ENCODE results near the gene SORBS1. TPM values are rescaled to one million over a fixed set of nuclear protein-coding genes. Genes with fewer than 3 reads are reported as not detected.

Gene SORBS1
- total and polyA plus RNA-seq, 9 of the 15 experiments (the other 6 are each of a cell fraction or from before 2014, with no cell fraction given), result 2.0 to 13.3 (median 6.5) TPM

- TF ChIP-seq ZHX1 (conservative IDR thresholded peaks at IDR 0.05; ENCODE audit: low read length) (no peak), ATF3 (IDR thresholded peaks at IDR 0.05) (no peak), ATF3 (CRISPR knock-in tag; conservative IDR thresholded peaks at IDR 0.05) (no peak), ZBTB12 (CRISPR knock-in tag; IDR thresholded peaks at IDR 0.05) (no peak), RAD21 (CRISPR knock-in tag; conservative IDR thresholded peaks at IDR 0.05 in 1 of 2, IDR thresholded peaks at IDR 0.05 in 1 of 2) (no peak), MITF (IDR thresholded peaks at IDR 0.05) (no peak), CC2D1A (IDR thresholded peaks at IDR 0.05) (no peak), TAL1 (IDR thresholded peaks at IDR 0.05) (peak; percentile 74), ETS1 (conservative IDR thresholded peaks at IDR 0.05; ENCODE audit: control insufficient read depth, low read depth, low read length) (0 out of 2 replicates have a peak, but pooled peaks have one; percentile 41), ZNF785 (CRISPR knock-in tag; IDR thresholded peaks at IDR 0.05) (no peak), ZZZ3 (IDR thresholded peaks at IDR 0.05) (no peak), MEIS2 (IDR thresholded peaks at IDR 0.05; ENCODE audit: partially characterized antibody) (peak; percentile 94), NR1H2 (CRISPR knock-in tag; IDR thresholded peaks at IDR 0.05) (no peak), ZNF512 (tag; IDR thresholded peaks at IDR 0.05) (no peak), ESRRB (CRISPR knock-in tag; IDR thresholded peaks at IDR 0.05; ENCODE audit: borderline replicate concordance) (no peak), PPARD (CRISPR knock-in tag; IDR thresholded peaks at IDR 0.05) (no peak), ZSCAN32 (CRISPR knock-in tag; IDR thresholded peaks at IDR 0.05) (no peak), TEAD4 (IDR thresholded peaks at IDR 0.05; ENCODE audit: low read length) (peak; percentile 77), TEAD4 (CRISPR knock-in tag; IDR thresholded peaks at IDR 0.05; ENCODE audit: borderline replicate concordance) (no peak), ZNF699 (CRISPR knock-in tag; IDR thresholded peaks at IDR 0.05; ENCODE audit: insufficient replicate concordance) (no peak)
Observed at GRCh38 chr10:95297402-95297801, 263.8 kb downstream of the SORBS1 start (continued).
